ENCODE results near the gene TRPV6. TPM values are rescaled to one million over a fixed set of nuclear protein-coding genes. Genes with fewer than 3 reads are reported as not detected.

The TRPV6 gene
- total RNA-seq = under 1 TPM in 1 of 2 donors, not detected in 1; 0.16 TPM

DNA sequence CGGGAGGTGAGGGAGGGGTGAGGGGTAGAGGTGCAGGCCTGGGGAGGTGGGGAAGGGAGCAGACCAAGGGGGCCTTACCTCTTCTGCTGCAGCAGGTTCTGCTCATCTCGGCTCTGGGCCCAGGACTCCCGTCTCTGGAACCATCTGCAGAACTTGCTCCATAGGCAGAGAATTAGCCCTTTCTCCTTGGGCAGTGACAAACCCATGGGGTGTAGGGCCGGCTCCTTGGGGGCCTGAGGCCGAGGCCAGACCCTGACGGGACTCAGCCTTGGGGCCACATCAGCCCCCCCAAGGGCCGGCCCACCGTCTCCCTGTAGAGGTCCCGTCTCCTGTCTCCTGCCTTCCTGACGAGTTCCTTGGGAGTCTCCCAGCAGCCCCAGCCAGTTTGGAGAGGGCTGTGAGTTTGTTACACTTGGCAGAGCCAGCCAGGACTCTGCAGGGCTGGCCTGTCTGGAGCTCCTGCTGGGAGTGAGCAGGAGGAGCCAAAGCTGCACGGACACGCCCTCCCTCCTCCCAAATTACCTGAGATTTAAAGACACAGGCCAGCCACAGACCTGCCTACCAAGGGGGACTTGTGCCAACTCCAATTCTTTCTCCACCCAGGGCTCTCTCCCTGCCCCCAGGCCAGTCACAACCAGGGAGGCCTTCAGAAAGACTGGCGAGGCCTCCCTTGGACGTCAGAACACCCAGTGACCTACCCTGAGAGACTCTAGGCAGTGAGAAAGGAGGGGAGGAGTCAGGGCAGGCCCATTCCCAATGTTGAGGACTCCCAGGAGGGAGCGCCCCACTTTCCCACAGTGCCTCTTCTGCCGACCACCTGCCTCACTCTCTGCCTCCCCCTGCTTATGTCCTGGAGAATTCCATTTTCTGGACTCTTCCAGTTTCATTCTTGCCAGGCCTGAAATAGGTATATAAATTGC lies at the start of gene TRPV6:
TRPV6 (minus strand) TSS at position 435 of the 920 bp plus-strand sequence.
- Mint-ChIP-seq H3K27me3 (peaks cover 4% of the 10 kb centered on the region), H3K4me3 (no peak within 1 kb of the TSS), H3K36me3 (ENCODE audit: low read depth) (no peaks in the 10 kb centered on the region), H3K27ac (no peak within 1 kb of the TSS), H3K4me1 (no peaks in the 10 kb centered on the region), H3K9me3 (no peaks in the 10 kb centered on the region)
- no peak for ATAC-seq (replicated peaks)

DNA sequence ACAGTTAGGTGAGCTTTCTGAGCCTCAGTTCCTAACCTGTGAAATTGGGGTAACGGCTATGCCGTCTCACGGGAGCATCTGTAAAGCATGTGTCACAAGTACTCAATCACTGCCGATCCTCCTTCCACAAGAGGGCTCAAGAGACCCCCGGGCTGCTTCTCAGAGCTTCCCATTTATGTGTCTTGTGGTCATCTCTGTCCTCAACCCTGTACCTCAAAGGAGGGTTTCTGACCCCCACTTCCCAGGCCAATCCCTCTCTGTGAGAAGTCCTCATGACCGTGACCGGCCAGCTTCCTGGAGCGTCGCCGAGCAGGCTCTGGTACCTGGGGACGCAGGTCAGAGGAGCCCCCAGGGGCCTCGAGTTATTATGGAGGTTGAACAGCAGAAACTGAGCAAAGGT lies 48.5 kb upstream of the TRPV6 start:
- peaks cover 6% of the 10 kb centered on the region for H3K4me1 Mint-ChIP-seq
- H3K9me3 Mint-ChIP-seq = no peaks in the 10 kb centered on the region
- H3K4me3 Mint-ChIP-seq = no peak overlapping the region
- no peak overlapping the region for H3K27ac Mint-ChIP-seq
- H3K27me3 Mint-ChIP-seq = no peaks in the 10 kb centered on the region
- H3K36me3 Mint-ChIP-seq (ENCODE audit: low read depth) = no peaks in the 10 kb centered on the region
- no peak for ATAC-seq (replicated peaks)

DNA sequence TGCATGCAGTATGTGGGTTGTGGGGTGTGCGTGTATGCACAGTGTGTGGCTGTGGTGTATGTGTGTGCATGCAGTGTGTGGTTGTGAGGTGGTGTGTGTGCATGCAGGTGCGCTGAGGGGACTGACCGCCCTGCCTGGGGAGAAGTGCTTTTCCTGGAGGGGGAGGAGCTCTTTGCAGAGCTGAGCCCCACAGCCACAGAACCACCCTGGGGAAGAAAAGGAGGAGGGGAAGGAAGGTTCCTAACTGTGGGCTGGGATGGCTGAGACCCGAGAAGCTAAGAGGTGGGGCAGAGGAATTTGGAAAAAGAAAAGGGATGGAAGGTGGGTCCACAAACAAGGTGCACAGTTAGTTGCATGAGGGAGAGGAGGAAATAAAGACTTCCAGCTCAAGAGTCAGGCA lies 48.1 kb upstream of the TRPV6 start, which contains the start of gene TRPV5:
TRPV5 (minus strand) TSS at position 123 of the 400 bp plus-strand sequence. CDS start 287 bp downstream, outside the sequence.
- H3K9me3 Mint-ChIP-seq = no peaks in the 10 kb centered on the region
- no peak for ATAC-seq (replicated peaks)
- no peaks in the 10 kb centered on the region for H3K27me3 Mint-ChIP-seq
- no peak within 1 kb of the TSS for H3K4me3 Mint-ChIP-seq
- H3K4me1 Mint-ChIP-seq = peaks cover 1% of the 10 kb centered on the region
- no peaks in the 10 kb centered on the region for H3K36me3 Mint-ChIP-seq (ENCODE audit: low read depth)
- no peak within 1 kb of the TSS for H3K27ac Mint-ChIP-seq

DNA sequence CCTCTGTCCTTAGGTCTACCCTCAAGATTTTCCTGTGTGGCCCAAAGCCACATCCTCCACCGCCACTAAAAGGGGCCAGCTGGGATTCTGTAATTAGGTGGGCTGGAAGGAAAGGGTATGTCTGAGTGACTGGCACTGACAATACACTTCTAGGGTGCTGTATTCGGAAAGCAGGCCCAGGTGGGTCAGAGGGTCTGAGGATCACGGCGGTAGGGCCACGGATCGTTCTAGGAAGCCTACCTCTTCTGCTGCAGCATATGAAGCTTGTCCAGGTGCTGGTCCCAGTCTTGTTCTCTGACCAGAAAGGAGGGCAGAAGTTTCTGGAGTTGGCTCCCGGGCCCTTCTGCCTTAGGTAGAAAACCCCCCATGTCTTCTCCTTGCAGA lies 47.5 kb upstream of the TRPV6 start:
- Mint-ChIP-seq H3K9me3 (no peaks in the 10 kb centered on the region), H3K4me3 (no peak overlapping the region), H3K27me3 (no peaks in the 10 kb centered on the region), H3K27ac (no peak overlapping the region), H3K4me1 (no peaks in the 10 kb centered on the region), H3K36me3 (ENCODE audit: low read depth) (no peaks in the 10 kb centered on the region)
- ATAC-seq (replicated peaks) = no peak

DNA sequence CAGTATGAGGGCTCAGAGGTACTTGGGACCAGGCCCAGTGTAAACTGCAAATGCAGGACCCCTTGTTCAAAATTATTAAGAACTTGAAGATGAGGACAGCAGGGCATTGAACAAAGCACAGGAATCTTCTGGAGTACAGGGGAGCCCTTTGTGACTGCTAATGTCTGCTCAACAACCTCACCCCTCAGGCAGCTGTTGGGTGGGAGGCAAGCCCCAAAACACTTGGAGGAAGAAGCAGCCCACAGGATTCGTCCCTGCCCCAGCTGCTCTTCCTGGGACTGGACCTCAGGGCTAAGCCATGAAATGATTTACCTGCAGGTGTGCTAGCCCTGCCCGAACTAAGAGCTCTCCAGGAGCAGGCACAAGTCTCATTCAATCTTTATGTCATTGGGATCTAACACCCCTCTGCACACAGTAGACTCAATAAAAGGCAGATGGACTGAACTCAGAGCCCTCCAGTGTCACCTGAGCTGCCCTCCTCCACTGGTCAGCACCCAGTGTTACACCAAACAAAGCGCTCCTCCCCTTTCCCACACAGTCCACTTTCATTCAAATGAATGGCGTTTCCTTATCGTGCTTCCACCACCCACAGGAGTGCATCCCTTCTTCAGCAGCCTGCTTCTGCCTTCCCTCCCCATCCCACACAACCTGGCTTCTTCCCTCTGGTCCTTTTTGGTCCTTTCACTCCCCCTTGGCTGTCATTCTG lies 47.0 kb upstream of the TRPV6 start:
- no peaks in the 10 kb centered on the region for H3K27me3 Mint-ChIP-seq
- H3K27ac Mint-ChIP-seq = no peak overlapping the region
- H3K36me3 Mint-ChIP-seq (ENCODE audit: low read depth) = no peaks in the 10 kb centered on the region
- no peaks in the 10 kb centered on the region for H3K9me3 Mint-ChIP-seq
- H3K4me1 Mint-ChIP-seq = no peaks in the 10 kb centered on the region
- no peak overlapping the region for H3K4me3 Mint-ChIP-seq
- no peak for ATAC-seq (replicated peaks)

DNA sequence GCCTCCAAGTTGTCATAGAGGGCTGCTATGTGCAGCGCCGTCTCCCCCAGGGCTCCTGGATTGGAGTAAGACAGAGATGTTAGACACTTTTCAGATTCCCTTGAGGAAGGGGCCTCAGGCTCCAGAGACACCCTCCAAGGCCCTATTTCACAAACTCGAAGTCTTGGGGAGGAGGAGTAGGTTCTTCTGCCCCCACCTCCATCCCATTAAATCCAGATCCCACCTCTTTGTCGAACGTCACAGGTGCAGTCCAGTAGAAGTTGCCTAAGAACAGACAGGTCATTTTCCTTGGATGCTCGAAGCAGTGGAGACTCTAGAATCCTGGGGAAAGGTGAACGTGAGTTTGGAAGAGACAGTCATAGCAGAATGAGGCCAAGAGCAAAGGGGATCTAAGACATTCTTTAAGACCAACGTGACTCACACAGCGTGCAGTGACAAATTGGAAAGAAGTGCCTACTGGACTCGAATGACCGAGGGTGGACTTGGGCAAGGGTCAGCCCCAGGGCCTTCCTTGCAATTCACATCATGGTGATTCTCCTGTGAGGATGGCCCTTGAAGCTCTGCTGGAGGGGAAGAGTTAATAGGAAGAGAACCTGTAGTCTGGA lies 44.7 kb upstream of the TRPV6 start:
- H3K4me3 Mint-ChIP-seq = no peak overlapping the region
- H3K9me3 Mint-ChIP-seq = no peaks in the 10 kb centered on the region
- no peaks in the 10 kb centered on the region for H3K36me3 Mint-ChIP-seq (ENCODE audit: low read depth)
- H3K27ac Mint-ChIP-seq = no peak overlapping the region
- H3K27me3 Mint-ChIP-seq = peaks cover 9% of the 10 kb centered on the region
- ATAC-seq (replicated peaks) = no peak
- no peaks in the 10 kb centered on the region for H3K4me1 Mint-ChIP-seq

DNA sequence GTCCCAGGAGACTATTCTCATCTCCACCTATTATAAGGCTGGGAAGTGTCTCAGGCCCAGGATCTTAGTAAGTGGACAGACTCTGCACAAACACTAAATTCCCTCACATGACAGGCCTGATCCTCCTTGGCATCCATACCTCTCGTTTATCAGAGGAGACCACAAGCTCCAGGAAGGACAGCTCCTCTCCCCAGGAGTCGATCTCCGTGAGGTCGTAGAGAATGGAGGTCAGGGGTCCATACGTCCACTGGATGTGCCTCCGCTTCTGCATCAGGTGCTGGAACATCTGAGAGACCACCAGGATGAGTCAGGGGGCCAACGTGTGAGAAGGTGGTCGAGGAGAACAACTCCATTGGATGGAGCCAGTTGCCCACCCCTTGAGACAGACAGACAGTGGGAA lies 42.4 kb upstream of the TRPV6 start:
- H3K27me3 Mint-ChIP-seq = peaks cover 9% of the 10 kb centered on the region
- H3K9me3 Mint-ChIP-seq = no peaks in the 10 kb centered on the region
- no peak for ATAC-seq (replicated peaks)
- H3K36me3 Mint-ChIP-seq (ENCODE audit: low read depth) = no peaks in the 10 kb centered on the region
- H3K4me1 Mint-ChIP-seq = no peaks in the 10 kb centered on the region
- H3K4me3 Mint-ChIP-seq = no peak overlapping the region
- no peak overlapping the region for H3K27ac Mint-ChIP-seq

DNA sequence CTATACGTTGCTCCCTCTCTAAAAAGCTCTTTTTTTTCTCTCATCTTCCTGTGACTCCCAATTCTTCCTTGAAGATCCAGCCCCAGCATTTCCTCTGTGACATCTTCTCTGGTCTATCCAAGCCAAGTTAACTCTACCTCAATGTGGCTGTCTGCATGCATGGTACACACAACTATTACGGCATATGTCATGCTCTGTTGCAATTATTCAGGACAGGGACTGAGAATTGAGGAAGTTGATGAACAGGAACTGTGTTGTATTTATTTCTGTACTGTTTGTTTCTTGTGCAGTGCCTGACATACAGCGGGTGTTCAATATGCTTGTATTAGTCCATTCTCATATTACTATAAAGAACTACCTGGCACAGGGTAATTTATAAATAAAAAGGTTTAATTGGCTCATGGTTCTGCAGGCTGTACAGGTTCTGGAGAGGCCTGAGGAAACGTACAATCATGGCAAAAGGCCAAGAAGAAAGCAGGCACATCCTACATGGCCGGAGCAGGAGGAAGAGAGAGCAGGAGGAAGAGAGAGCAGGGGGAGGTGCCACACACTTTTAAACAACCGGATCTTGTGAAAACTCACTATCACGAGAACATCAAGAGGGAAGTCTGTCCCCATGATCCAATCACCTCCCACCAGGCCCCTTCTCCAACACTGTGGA lies 41.7 kb upstream of the TRPV6 start:
- Mint-ChIP-seq H3K4me3 (no peak overlapping the region), H3K4me1 (no peaks in the 10 kb centered on the region)

DNA sequence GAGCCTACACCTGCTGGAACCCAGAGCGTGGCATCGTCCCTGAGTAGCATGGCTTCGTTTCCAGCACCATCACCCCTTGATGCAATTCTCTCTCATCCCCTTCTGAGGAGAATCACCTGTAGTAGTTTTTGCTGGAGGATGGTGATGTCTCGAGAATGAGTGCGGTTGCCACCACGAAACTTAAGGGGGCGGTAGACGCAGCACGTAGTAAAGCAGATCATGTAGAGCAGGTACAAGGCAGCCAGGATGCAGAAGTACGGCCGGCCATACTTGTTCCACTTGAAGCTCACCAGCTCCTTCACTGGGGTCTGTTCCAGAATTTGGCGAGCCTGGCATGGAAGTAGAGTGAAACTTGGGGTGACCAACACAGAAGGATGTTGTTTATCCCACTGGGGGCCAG lies 39.9 kb upstream of the TRPV6 start:
- no peak overlapping the region for H3K4me3 Mint-ChIP-seq
- no peak for ATAC-seq (replicated peaks)

More for the DNA sequence above, 41.7 kb upstream of the TRPV6 start:
- H3K9me3 Mint-ChIP-seq = no peaks in the 10 kb centered on the region
- no peak overlapping the region for H3K27ac Mint-ChIP-seq
- no peaks in the 10 kb centered on the region for H3K36me3 Mint-ChIP-seq (ENCODE audit: low read depth)
- H3K27me3 Mint-ChIP-seq = peaks cover 9% of the 10 kb centered on the region
- ATAC-seq (replicated peaks) = no peak

DNA sequence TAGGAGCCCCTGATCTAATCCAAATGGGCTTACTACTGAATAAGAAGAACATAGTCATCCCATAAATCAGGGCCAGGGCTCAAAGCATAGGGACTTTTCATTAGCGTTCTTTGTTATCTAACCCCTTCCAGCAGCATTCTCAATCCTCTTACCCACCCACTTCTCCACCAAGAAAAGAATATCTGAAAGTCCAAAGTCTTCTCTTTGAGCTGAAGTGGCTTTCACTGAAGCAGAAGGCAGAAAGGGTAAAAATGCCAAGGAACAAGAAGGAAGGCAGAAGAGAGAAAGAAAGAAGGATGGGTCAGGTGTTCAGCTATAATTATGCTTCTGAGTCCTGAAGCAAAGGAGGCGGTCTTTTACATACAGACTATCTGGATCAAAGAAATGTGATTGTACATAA lies 37.8 kb upstream of the TRPV6 start:
- no peak overlapping the region for H3K27ac Mint-ChIP-seq
- H3K36me3 Mint-ChIP-seq (ENCODE audit: low read depth) = no peaks in the 10 kb centered on the region
- no peak overlapping the region for H3K4me3 Mint-ChIP-seq
- no peak for ATAC-seq (replicated peaks)
- no peaks in the 10 kb centered on the region for H3K4me1 Mint-ChIP-seq
- H3K9me3 Mint-ChIP-seq = no peaks in the 10 kb centered on the region
- H3K27me3 Mint-ChIP-seq = peaks cover 12% of the 10 kb centered on the region

More for the DNA sequence above, 39.9 kb upstream of the TRPV6 start:
- Mint-ChIP-seq H3K27me3 (peaks cover 9% of the 10 kb centered on the region), H3K27ac (no peak overlapping the region), H3K9me3 (no peaks in the 10 kb centered on the region), H3K36me3 (ENCODE audit: low read depth) (no peaks in the 10 kb centered on the region), H3K4me1 (no peaks in the 10 kb centered on the region)

DNA sequence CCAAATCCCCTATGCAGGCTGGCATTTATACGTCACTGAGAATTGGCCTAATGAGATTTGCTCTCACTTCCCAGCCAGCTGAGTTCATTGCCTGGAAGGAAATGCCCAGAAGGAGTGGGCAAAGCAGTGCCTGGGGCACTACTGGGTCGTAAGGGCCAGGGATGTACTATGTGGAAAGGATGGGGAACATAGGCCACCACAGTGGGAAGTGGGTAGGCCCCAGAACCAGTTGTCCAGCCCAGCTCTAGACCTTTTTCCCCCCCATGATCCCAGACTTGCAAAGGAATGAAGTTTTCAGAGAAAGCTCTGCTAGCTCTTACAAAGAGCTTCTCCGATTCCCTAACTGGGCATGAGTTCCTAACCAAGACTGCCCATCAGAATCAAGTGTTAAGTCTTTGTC lies 34.1 kb upstream of the TRPV6 start:
- no peak for ATAC-seq (replicated peaks)
- Mint-ChIP-seq H3K27me3 (peaks cover 8% of the 10 kb centered on the region), H3K27ac (no peak overlapping the region), H3K4me1 (no peaks in the 10 kb centered on the region), H3K36me3 (ENCODE audit: low read depth) (no peaks in the 10 kb centered on the region), H3K4me3 (no peak overlapping the region), H3K9me3 (no peaks in the 10 kb centered on the region)

DNA sequence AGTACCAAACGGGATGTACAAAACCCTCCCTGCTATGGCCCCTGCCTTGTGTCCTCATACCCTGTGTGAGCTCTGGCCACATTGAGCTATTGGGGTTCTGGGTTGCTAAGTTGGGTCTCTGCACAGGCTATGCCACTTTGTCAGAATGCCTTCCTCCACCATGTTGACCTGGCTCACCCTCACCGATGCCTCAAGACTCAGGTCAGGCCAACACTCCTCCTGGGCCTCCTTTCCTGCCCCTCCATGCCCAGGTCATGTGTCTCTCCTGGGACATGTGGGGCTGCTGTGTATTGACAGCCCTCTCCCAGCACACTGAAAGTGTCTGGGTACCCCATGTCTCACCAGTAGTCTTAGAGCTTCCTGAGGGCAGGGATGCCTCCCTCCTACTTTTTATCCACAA lies 33.4 kb upstream of the TRPV6 start:
- no peak overlapping the region for H3K4me3 Mint-ChIP-seq
- no peaks in the 10 kb centered on the region for H3K36me3 Mint-ChIP-seq (ENCODE audit: low read depth)
- no peak overlapping the region for H3K27ac Mint-ChIP-seq
- ATAC-seq (replicated peaks) = no peak
- peaks cover 15% of the 10 kb centered on the region for H3K27me3 Mint-ChIP-seq
- no peaks in the 10 kb centered on the region for H3K9me3 Mint-ChIP-seq
- H3K4me1 Mint-ChIP-seq = no peaks in the 10 kb centered on the region

DNA sequence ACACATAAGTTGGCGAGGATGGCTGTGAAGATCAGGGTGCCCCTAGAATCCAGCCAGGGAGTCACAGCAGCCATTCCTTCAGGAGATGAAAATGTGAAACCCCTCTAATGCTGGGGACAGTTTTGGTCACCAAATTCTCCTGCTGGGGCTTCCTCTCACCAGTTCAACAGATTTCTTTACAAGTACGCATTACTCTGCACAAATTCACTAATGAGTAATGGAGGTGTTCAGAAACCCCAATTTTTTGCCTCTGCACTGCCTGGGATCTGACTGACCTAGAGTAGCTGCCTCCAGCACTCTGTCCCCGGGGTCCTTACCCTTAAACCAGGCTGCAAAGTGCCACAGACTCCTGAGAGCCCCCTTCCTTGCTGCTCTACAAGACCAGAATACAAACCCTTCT lies 31.9 kb upstream of the TRPV6 start:
- Mint-ChIP-seq H3K27ac (no peak overlapping the region), H3K4me3 (no peak overlapping the region), H3K27me3 (peaks cover 21% of the 10 kb centered on the region), H3K36me3 (ENCODE audit: low read depth) (no peaks in the 10 kb centered on the region), H3K9me3 (no peaks in the 10 kb centered on the region), H3K4me1 (no peaks in the 10 kb centered on the region)
- no peak for ATAC-seq (replicated peaks)

DNA sequence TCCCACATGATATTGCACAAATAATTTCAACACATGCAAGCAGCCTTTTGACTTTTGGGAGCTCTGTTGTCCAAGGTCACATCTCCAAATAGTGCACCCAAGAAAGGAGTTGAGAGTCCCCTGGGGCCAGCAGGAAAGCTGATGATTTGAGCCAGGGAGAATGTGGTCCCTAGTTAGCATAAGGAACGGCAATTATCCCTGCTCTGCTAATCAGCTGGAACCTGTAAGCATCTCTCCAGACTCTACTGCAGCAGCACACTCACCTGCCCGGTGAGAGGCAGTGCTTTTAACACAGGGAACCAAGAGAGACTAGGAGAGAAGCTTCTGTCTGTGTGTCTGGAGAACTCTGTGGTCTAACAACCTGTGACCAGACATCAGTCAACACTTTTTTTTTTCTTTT lies 31.0 kb upstream of the TRPV6 start:
- ATAC-seq (replicated peaks) = no peak
- H3K36me3 Mint-ChIP-seq (ENCODE audit: low read depth) = no peaks in the 10 kb centered on the region
- H3K4me3 Mint-ChIP-seq = no peak overlapping the region
- H3K27me3 Mint-ChIP-seq = peaks cover 30% of the 10 kb centered on the region
- no peaks in the 10 kb centered on the region for H3K4me1 Mint-ChIP-seq
- no peak overlapping the region for H3K27ac Mint-ChIP-seq
- H3K9me3 Mint-ChIP-seq = no peaks in the 10 kb centered on the region
